Omental fat pad (tissue), 4 donors: ENCODE measurements around the gene DUOX1. TPM values are rescaled to one million over a fixed set of nuclear protein-coding genes. Genes with fewer than 3 reads are reported as not detected.
"Not testable (repeated sequence)": the region's sequence is repeated elsewhere in the genome, so short reads cannot be mapped to it uniquely, and the experiment has no call there.

Experiments used
- ATAC-seq: fragments of 150-250 bp; one replicate; pipeline ENCODE4 v1.9.1; 2016; ENCODE audit warnings: mild to moderate bottlenecking, moderate library complexity; ENCODE audit not compliant: low FRiP score
- DNase-seq: peaks from one replicate; pipeline ENCODE4 v3.0.0-alpha.2; 2019; ENCODE audit warnings: low spot score
- CTCF ChIP-seq, 3 donors: fragments of 450-650 bp; IDR thresholded peaks; one replicate each; pipeline ENCODE4 v1.5.1; 2016 to 2017; ENCODE audit warnings: antibody characterized with exemption in 3 of 3, mild to moderate bottlenecking in 3 of 3, moderate library complexity in 2 of 3
- total RNA-seq, 4 donors: library from RNA; depleted of rRNA; stranded (reverse); fragments of >200 nt; gene quantifications; one replicate each; pipeline ENCODE4 v1.1.0, GENCODE V29; 2016

The DUOX1 gene
- total RNA-seq, 4 donors from 2014 or later: 1.4 to 6.9 (median 2.0) TPM

GRCh38 chr15:45097466-45097865, 32.3 kb upstream of the DUOX1 start:
- DNase-seq: no peak
- no peak for TF ChIP-seq CTCF (IDR thresholded peaks at IDR 0.05)
- ATAC-seq: no peak

GRCh38 chr15:45099549-45100165, 30.1 kb upstream of the DUOX1 start:
- no peak for ATAC-seq
- TF ChIP-seq CTCF (IDR thresholded peaks at IDR 0.05): no peak
- DNase-seq: no peak

GRCh38 chr15:45100884-45101625, 28.7 kb upstream of the DUOX1 start:
- no peak for ATAC-seq
- TF ChIP-seq CTCF (IDR thresholded peaks at IDR 0.05): no peak

GRCh38 chr15:45101749-45102148, 28.0 kb upstream of the DUOX1 start:
- no peak for TF ChIP-seq CTCF (IDR thresholded peaks at IDR 0.05)
- ATAC-seq (no peak), DNase-seq (no peak)

More at GRCh38 chr15:45100884-45101625, 28.7 kb upstream of the DUOX1 start:
- no peak for DNase-seq

DNA sequence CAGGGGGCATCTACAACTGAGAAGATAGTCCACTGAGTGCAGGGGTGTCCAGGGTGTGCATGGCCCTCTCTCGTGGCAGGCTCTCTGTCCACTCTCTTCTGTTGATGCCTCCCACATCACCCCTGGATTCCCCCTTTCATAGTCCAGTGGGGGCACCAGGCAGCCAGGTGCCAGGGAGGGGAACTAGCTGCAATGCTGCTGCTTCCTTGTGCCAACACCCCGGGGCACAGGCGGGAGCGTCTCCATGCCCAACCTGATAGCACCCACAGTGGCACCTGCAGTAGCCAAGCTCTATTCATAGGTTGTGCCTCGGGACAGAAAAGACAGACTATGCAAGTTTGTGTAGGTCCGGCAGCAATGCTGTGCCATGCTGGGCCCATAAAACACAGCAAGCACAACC, 27.6 kb upstream of the DUOX1 start:
- ATAC-seq: no peak
- no peak for TF ChIP-seq CTCF (IDR thresholded peaks at IDR 0.05)
- DNase-seq: no peak

DNA sequence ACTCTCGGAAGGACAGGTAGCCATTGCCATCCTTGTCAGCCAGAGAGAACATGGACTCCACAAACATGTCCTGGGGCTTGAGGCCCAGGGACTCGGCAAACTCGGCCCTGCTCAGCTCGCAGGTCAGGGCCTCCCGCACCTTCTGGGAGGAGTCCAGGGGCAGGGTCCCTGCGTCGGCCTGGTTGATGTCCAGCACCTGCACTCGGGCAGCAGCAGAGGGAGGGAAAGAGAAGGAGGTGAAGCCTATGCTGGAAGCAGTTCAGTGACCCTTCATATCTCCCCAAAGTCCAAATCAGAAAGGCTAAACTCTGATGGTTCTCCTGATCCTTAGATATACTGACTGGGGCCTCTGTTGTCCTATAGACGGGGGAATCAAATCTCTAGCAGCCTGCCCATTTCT, 25.6 kb upstream of the DUOX1 start:
- DNase-seq, ATAC-seq: not testable (repeated sequence)

DNA sequence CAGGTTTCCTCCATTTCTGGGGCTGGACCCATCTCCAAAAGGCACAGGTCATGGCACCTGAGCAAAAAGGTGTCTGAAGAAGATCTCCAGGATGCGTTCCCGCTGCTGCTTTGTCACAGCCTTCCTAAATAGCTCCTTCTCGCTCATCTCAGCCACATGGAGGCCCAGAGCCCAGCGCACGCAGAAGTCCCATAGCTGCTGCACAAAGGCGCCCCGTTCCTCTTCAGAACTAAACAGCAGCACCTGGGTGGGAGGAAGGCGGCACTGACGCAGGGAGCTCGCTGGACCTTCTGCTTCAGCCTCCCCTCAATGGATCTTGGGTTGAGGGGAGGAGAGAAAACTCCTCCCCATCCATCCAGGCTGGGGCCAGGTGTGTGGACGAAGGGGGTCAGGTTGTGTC, 24.2 kb upstream of the DUOX1 start:
- ATAC-seq (no peak), DNase-seq (no peak)
- no peak for TF ChIP-seq CTCF (IDR thresholded peaks at IDR 0.05)
